GM20431 (cell line): ENCODE results near the gene DCLK2.

Experiments used
- in situ Hi-C: fragments of 300-500 bp; cut with MseI, MboI; formaldehyde crosslinking; loops from one replicate; pipeline ENCODE4 v1.15.0; 2020; ENCODE audit warnings: low sequenced_read_pairs; ENCODE audit not compliant: unreplicated experiment

The DCLK2 gene

GRCh38 chr4:150114641-150115040, 36.4 kb downstream of the DCLK2 start:
- in situ Hi-C loops = no loop called here

GRCh38 chr4:150115851-150116250, 37.6 kb downstream of the DCLK2 start:
- in situ Hi-C loops = no loop called here

GRCh38 chr4:150116506-150116905, 38.3 kb downstream of the DCLK2 start:
- in situ Hi-C loops = no loop called here

GRCh38 chr4:150117094-150117493, 38.8 kb downstream of the DCLK2 start:
- in situ Hi-C loops = no loop called here

GRCh38 chr4:150117629-150118028, 39.4 kb downstream of the DCLK2 start:
- in situ Hi-C loops = no loop called here

GRCh38 chr4:150119492-150119891, 41.2 kb downstream of the DCLK2 start:
- in situ Hi-C loops = no loop called here

GRCh38 chr4:150123087-150123486, 44.8 kb downstream of the DCLK2 start:
- in situ Hi-C loops = no loop called here

GRCh38 chr4:150123796-150124677, 45.8 kb downstream of the DCLK2 start:
- in situ Hi-C loops = no loop called here

GRCh38 chr4:150126201-150126863, 48.1 kb downstream of the DCLK2 start:
- in situ Hi-C loops = no loop called here

- in situ Hi-C loops = no loop called here
These were observed 48.6 kb downstream of the DCLK2 start for GRCh38 chr4:150126864-150127203.

- in situ Hi-C loops = no loop called here
These were observed 49.5 kb downstream of the DCLK2 start for GRCh38 chr4:150127757-150128156.

GRCh38 chr4:150130933-150131332, 52.7 kb downstream of the DCLK2 start:
- in situ Hi-C loops = no loop called here

- in situ Hi-C loops = no loop called here
These were observed 53.5 kb downstream of the DCLK2 start for GRCh38 chr4:150131581-150132228.

GRCh38 chr4:150133605-150134004, 55.4 kb downstream of the DCLK2 start:
- in situ Hi-C loops = no loop called here

GRCh38 chr4:150135134-150135772, 57.0 kb downstream of the DCLK2 start:
- in situ Hi-C loops = no loop called here

GRCh38 chr4:150136036-150136435, 57.8 kb downstream of the DCLK2 start:
- in situ Hi-C loops = no loop called here

GRCh38 chr4:150136481-150136880, 58.2 kb downstream of the DCLK2 start:
- in situ Hi-C loops = no loop called here

GRCh38 chr4:150139297-150139865, 61.1 kb downstream of the DCLK2 start:
- in situ Hi-C loops = no loop called here

- in situ Hi-C loops = no loop called here
These were observed 62.6 kb downstream of the DCLK2 start for GRCh38 chr4:150140774-150141400.

GRCh38 chr4:150141756-150142155, 63.5 kb downstream of the DCLK2 start:
- in situ Hi-C loops = no loop called here
